GM12892 (cell line): ENCODE data around the gene UBALD1.

Experiments
- DNase-seq: peaks from one replicate; pipeline ENCODE4 v3.0.0; 2011; ENCODE audit not compliant: insufficient read length
- FAIRE-seq: peaks from 2 replicates; lab custom pipeline; 2011; peaks lifted over from hg19 to GRCh38; lab: Jason Lieb, UNC
- POLR2A ChIP-seq: IDR thresholded peaks from 2 replicates; pipeline ENCODE4 v1.6.1; 2011; ENCODE audit warnings: low read depth, low read length, control low read depth
- POLR2AphosphoS5 ChIP-seq: IDR thresholded peaks from 2 replicates; pipeline ENCODE4 v1.6.1; 2011; ENCODE audit warnings: low read depth, low read length, control low read depth
- TAF1 ChIP-seq: IDR thresholded peaks from 2 replicates; pipeline ENCODE4 v1.6.1; 2011; ENCODE audit warnings: low read depth, mild to moderate bottlenecking, control low read depth, low read length, borderline replicate concordance

Gene UBALD1

GRCh38 chr16:4561596-4561995 is 53.1 kb downstream of the UBALD1 start:
- no peak for FAIRE-seq
- no peak for TF ChIP-seq POLR2A
- no peak for TF ChIP-seq POLR2AphosphoS5
- no peak for TF ChIP-seq TAF1
- DNase-seq: no peak
